Liver (tissue), 9 donors: ENCODE measurements around the gene GGACT. TPM values are rescaled to one million over a fixed set of nuclear protein-coding genes. Genes with fewer than 3 reads are reported as not detected.
A peak's percentile ranks its signal among the peaks of the same experiment; 100 is the strongest.

Source experiments
- DNase-seq: peaks from one replicate; pipeline ENCODE4 v3.0.0-alpha.2; 2017; ENCODE audit warnings: low spot score
- H3K27ac ChIP-seq, 2 donors: one replicate each; pipeline ENCODE4 v1.7.0; 2013; ENCODE audit warnings: inconsistent platforms in 2 of 2, low read length in 2 of 2, control low read depth in 1 of 2, low read depth in 1 of 2, mild to moderate bottlenecking in 1 of 2
- H3K27me3 ChIP-seq, 4 donors: one replicate each; pipeline versions ENCODE4 v1.6.1 to v1.7.0; 2013; ENCODE audit warnings: low read length in 3 of 4, inconsistent platforms in 1 of 4, mild to moderate bottlenecking in 1 of 4, moderate library complexity in 1 of 4; ENCODE audit not compliant: control insufficient read depth in 4 of 4, insufficient read depth in 4 of 4
- H3K36me3 ChIP-seq, 4 donors: one replicate each; pipeline versions ENCODE4 v1.6.1 to v1.7.0; 2013; ENCODE audit warnings: low read length in 3 of 4, mild to moderate bottlenecking in 3 of 4, low read depth in 1 of 4, moderate library complexity in 1 of 4; ENCODE audit not compliant: control insufficient read depth in 4 of 4, insufficient read depth in 3 of 4
- H3K4me1 ChIP-seq, 4 donors: one replicate each; pipeline versions ENCODE4 v1.6.1 to v1.7.0; 2013; ENCODE audit warnings: low read length in 3 of 4, mild to moderate bottlenecking in 3 of 4, moderate library complexity in 1 of 4; ENCODE audit not compliant: control insufficient read depth in 4 of 4, insufficient read depth in 4 of 4
- H3K4me3 ChIP-seq, 3 donors: one replicate each; pipeline versions ENCODE4 v1.6.1 to v1.7.0; 2013; ENCODE audit warnings: low read length in 3 of 3, control low read depth in 1 of 3, low read depth in 1 of 3, mild to moderate bottlenecking in 1 of 3
- H3K9ac ChIP-seq, 2 donors: one replicate each; pipeline ENCODE4 v1.7.0; 2013; ENCODE audit warnings: low read length in 2 of 2, mild to moderate bottlenecking in 2 of 2, moderate library complexity in 2 of 2, control low read depth in 1 of 2, low read depth in 1 of 2
- H3K9me3 ChIP-seq, 4 donors: one replicate each; pipeline versions ENCODE4 v1.6.1 to v1.7.0; 2013; ENCODE audit warnings: low read length in 3 of 4; ENCODE audit not compliant: control insufficient read depth in 4 of 4
- EGR1 ChIP-seq, 2 donors: IDR thresholded peaks; 2 replicates each; pipeline ENCODE4 v1.6.1; 2016 to 2018; ENCODE audit warnings: antibody characterized with exemption in 2 of 2, low read depth in 2 of 2
- FOXA1 ChIP-seq: IDR thresholded peaks from 2 replicates; pipeline ENCODE4 v1.6.1; 2016; ENCODE audit warnings: antibody characterized with exemption
- FOXA2 ChIP-seq: IDR thresholded peaks from 2 replicates; pipeline ENCODE4 v1.6.1; 2016; ENCODE audit warnings: antibody characterized with exemption
- GABPA ChIP-seq, 2 donors: IDR thresholded peaks in 1 of 2; conservative IDR thresholded peaks in 1 of 2; 2 replicates each; pipeline ENCODE4 v1.6.1; 2016; ENCODE audit warnings: antibody characterized with exemption in 2 of 2, mild to moderate bottlenecking in 1 of 2, moderate library complexity in 1 of 2
- HNF4A ChIP-seq, 2 donors: conservative IDR thresholded peaks; 2 replicates each; pipeline ENCODE4 v1.6.1; 2016; ENCODE audit warnings: antibody characterized with exemption in 2 of 2, mild to moderate bottlenecking in 2 of 2
- HNF4G ChIP-seq: IDR thresholded peaks from 2 replicates; pipeline ENCODE4 v1.6.1; 2016; ENCODE audit warnings: antibody characterized with exemption
- JUND ChIP-seq, 2 donors: IDR thresholded peaks; 2 replicates each; pipeline ENCODE4 v1.6.1; 2016; ENCODE audit warnings: antibody characterized with exemption in 2 of 2
- NR2F2 ChIP-seq: IDR thresholded peaks from 2 replicates; pipeline ENCODE4 v1.6.1; 2016; ENCODE audit warnings: antibody characterized with exemption
- RAD21 ChIP-seq, 2 donors: IDR thresholded peaks; 2 replicates each; pipeline ENCODE4 v1.6.1; 2016; ENCODE audit warnings: antibody characterized with exemption in 2 of 2, mild to moderate bottlenecking in 2 of 2
- RXRA ChIP-seq, 2 donors: IDR thresholded peaks; 2 replicates each; pipeline ENCODE4 v1.6.1; 2017 to 2018; ENCODE audit warnings: antibody characterized with exemption in 2 of 2, mild to moderate bottlenecking in 1 of 2
- SP1 ChIP-seq: IDR thresholded peaks from 2 replicates; pipeline ENCODE4 v1.6.1; 2018; ENCODE audit warnings: antibody characterized with exemption, mild to moderate bottlenecking
- TAF1 ChIP-seq: conservative IDR thresholded peaks from 2 replicates; pipeline ENCODE4 v1.6.1; 2016; ENCODE audit warnings: antibody characterized with exemption, mild to moderate bottlenecking
- YY1 ChIP-seq: IDR thresholded peaks from 2 replicates; pipeline ENCODE4 v1.6.1; 2016; ENCODE audit warnings: antibody characterized with exemption, mild to moderate bottlenecking
- WGBS: extraction: QIAGEN DNeasy Blood & Tissue Kit; methylation state at CpG from one replicate; pipeline ENCODE4 v1.1.7; 2013; 5-methylcytosine and 5-hydroxymethylcytosine counted together
- polyA plus RNA-seq, 2 donors: library from polyadenylated mRNA; stranded (reverse) in 1 of 2; unstranded in 1 of 2; fragments of 200-250 nt in 1 of 2; fragments of >200 nt in 1 of 2; fragmentation: Nextera tagmentation in 1 of 2; extraction: Ambion mirVana in 1 of 2; gene quantifications; one replicate each; pipeline versions ENCODE4 v1.2.1 to v1.2.3, GENCODE V29; 2013 to 2015
- total RNA-seq, 2 donors: library from RNA; depleted of rRNA; stranded (reverse); fragments of >200 nt; gene quantifications; one replicate each; pipeline ENCODE4 v1.2.3, GENCODE V29; 2014
- TF ChIP-seq, protein P1 (sequence below): IDR thresholded peaks from 2 replicates; pipeline ENCODE4 v1.6.1; 2016; ENCODE audit warnings: antibody characterized with exemption
- TF ChIP-seq, protein P2 (sequence below): IDR thresholded peaks from 2 replicates; pipeline ENCODE4 v1.6.1; 2016; ENCODE audit warnings: antibody characterized with exemption
- TF ChIP-seq, protein P3 (sequence below): fragments of 150-350 bp; IDR thresholded peaks from 2 replicates; pipeline ENCODE4 v1.5.1; 2017; ENCODE audit warnings: improper control_type of control experiment, low read depth, low read length; ENCODE audit not compliant: missing input control
- TF ChIP-seq, protein P4 (sequence below): IDR thresholded peaks from 2 replicates; pipeline ENCODE4 v1.6.1; 2016; ENCODE audit warnings: antibody characterized with exemption, mild to moderate bottlenecking
- TF ChIP-seq, protein P5 (sequence below): IDR thresholded peaks from 2 replicates; pipeline ENCODE4 v1.6.1; 2016; ENCODE audit warnings: antibody characterized with exemption
- donor health status: healthy.
- donor health status: healthy.
- donor health status: healthy.
- donor health status: healthy.
- donor health status: healthy.

GGACT gene
- total and polyA plus RNA-seq, 4 donors = 2.5 to 6.3 (median 4.1) TPM

DNA sequence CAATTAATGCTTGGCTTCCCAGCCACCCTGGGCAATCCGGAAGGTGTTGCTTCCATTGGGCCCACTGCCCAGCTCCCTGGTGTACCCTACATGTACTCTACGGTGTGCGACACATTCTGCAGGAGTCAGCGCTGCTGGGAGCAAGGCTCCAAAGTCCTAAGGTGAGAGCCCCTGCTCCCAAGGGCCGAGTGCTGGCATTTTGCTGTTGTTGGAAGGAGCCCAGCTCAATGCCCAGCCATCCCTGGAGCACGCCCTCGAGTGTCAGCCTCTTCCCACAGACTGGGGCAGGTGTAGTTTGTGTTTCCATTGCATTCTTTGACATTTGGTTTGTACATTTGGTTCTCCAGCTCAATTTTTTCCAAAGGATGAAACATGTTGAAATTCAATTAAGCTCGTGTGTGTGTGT, 64.6 kb downstream of the GGACT start:
- Histone ChIP-seq H3K36me3 (peaks cover 0 to 9% (median 3%) of the 10 kb centered on the region in 4 donors), H3K27me3 (no peaks in the 10 kb centered on the region), H3K4me1 (peaks cover 8 to 53% (median 32%) of the 10 kb centered on the region in 4 donors), H3K9ac (no peak overlapping the region), H3K4me3 (no peak overlapping the region), H3K9me3 (no peaks in the 10 kb centered on the region), H3K27ac (peak overlapping the region in 1 of 2 donors; percentile 72)
- 40% methylated on average over 8 of the region's 8 CpGs for WGBS
- no peak for DNase-seq
- TF ChIP-seq JUND (IDR thresholded peaks at IDR 0.05) = peak; percentile 47 to 82
- TF ChIP-seq, protein P1, sequence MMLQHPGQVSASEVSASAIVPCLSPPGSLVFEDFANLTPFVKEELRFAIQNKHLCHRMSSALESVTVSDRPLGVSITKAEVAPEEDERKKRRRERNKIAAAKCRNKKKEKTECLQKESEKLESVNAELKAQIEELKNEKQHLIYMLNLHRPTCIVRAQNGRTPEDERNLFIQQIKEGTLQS = peak; percentile 52
- TF ChIP-seq FOXA2 = peak; percentile 54
- peak; percentile 49 for TF ChIP-seq YY1
- TF ChIP-seq HNF4G = peak; percentile 84
- TF ChIP-seq, protein P2, sequence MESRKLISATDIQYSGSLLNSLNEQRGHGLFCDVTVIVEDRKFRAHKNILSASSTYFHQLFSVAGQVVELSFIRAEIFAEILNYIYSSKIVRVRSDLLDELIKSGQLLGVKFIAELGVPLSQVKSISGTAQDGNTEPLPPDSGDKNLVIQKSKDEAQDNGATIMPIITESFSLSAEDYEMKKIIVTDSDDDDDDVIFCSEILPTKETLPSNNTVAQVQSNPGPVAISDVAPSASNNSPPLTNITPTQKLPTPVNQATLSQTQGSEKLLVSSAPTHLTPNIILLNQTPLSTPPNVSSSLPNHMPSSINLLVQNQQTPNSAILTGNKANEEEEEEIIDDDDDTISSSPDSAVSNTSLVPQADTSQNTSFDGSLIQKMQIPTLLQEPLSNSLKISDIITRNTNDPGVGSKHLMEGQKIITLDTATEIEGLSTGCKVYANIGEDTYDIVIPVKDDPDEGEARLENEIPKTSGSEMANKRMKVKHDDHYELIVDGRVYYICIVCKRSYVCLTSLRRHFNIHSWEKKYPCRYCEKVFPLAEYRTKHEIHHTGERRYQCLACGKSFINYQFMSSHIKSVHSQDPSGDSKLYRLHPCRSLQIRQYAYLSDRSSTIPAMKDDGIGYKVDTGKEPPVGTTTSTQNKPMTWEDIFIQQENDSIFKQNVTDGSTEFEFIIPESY = peak; percentile 83
- TF ChIP-seq FOXA1 = no peak
- peak; percentile 91 to 94 for TF ChIP-seq HNF4A (conservative IDR thresholded peaks at IDR 0.05)
- TF ChIP-seq, protein P3, sequence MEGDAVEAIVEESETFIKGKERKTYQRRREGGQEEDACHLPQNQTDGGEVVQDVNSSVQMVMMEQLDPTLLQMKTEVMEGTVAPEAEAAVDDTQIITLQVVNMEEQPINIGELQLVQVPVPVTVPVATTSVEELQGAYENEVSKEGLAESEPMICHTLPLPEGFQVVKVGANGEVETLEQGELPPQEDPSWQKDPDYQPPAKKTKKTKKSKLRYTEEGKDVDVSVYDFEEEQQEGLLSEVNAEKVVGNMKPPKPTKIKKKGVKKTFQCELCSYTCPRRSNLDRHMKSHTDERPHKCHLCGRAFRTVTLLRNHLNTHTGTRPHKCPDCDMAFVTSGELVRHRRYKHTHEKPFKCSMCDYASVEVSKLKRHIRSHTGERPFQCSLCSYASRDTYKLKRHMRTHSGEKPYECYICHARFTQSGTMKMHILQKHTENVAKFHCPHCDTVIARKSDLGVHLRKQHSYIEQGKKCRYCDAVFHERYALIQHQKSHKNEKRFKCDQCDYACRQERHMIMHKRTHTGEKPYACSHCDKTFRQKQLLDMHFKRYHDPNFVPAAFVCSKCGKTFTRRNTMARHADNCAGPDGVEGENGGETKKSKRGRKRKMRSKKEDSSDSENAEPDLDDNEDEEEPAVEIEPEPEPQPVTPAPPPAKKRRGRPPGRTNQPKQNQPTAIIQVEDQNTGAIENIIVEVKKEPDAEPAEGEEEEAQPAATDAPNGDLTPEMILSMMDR = no peak
- peak; percentile 53 for TF ChIP-seq NR2F2
- peak; percentile 22 to 26 for TF ChIP-seq GABPA (IDR thresholded peaks at IDR 0.05 in 1 of 2, conservative IDR thresholded peaks at IDR 0.05 in 1 of 2)
- peak; percentile 87 to 89 for TF ChIP-seq RXRA (IDR thresholded peaks at IDR 0.05)
- TF ChIP-seq SP1 = peak; percentile 96
- TF ChIP-seq, protein P4, sequence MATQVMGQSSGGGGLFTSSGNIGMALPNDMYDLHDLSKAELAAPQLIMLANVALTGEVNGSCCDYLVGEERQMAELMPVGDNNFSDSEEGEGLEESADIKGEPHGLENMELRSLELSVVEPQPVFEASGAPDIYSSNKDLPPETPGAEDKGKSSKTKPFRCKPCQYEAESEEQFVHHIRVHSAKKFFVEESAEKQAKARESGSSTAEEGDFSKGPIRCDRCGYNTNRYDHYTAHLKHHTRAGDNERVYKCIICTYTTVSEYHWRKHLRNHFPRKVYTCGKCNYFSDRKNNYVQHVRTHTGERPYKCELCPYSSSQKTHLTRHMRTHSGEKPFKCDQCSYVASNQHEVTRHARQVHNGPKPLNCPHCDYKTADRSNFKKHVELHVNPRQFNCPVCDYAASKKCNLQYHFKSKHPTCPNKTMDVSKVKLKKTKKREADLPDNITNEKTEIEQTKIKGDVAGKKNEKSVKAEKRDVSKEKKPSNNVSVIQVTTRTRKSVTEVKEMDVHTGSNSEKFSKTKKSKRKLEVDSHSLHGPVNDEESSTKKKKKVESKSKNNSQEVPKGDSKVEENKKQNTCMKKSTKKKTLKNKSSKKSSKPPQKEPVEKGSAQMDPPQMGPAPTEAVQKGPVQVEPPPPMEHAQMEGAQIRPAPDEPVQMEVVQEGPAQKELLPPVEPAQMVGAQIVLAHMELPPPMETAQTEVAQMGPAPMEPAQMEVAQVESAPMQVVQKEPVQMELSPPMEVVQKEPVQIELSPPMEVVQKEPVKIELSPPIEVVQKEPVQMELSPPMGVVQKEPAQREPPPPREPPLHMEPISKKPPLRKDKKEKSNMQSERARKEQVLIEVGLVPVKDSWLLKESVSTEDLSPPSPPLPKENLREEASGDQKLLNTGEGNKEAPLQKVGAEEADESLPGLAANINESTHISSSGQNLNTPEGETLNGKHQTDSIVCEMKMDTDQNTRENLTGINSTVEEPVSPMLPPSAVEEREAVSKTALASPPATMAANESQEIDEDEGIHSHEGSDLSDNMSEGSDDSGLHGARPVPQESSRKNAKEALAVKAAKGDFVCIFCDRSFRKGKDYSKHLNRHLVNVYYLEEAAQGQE = peak; percentile 40
- peak; percentile 50 to 67 for TF ChIP-seq EGR1 (IDR thresholded peaks at IDR 0.05; ENCODE audit: low read depth in 2 of 2)
- TF ChIP-seq TAF1 = no peak
- peak; percentile 15 to 63 for TF ChIP-seq RAD21 (IDR thresholded peaks at IDR 0.05)
- TF ChIP-seq, protein P5, sequence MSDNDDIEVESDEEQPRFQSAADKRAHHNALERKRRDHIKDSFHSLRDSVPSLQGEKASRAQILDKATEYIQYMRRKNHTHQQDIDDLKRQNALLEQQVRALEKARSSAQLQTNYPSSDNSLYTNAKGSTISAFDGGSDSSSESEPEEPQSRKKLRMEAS = peak; percentile 74
